Gastroesophageal sphincter (tissue), 4 donors: ENCODE data around the gene DDC. TPM values are rescaled to one million over a fixed set of nuclear protein-coding genes. Genes with fewer than 3 reads are reported as not detected.

ENCODE experiments used
- ATAC-seq: fragments of 150-250 bp; one replicate; pipeline ENCODE4 v1.9.1; 2016; ENCODE audit warnings: mild to moderate bottlenecking, moderate library complexity
- H3K27ac ChIP-seq, 4 donors: fragments of 200-600 bp; sonication (generic) in 3 of 4; 1 replicate in 3 of 4; 2 replicates in 1 of 4; pipeline ENCODE4 v1.5.1; 2016 to 2019
- H3K27me3 ChIP-seq: fragments of 200-600 bp; sonication (generic); one replicate; pipeline ENCODE4 v1.5.1; 2019
- H3K36me3 ChIP-seq, 2 donors: fragments of 200-600 bp; sonication (generic); one replicate each; pipeline ENCODE4 v1.5.1; 2019; ENCODE audit warnings: control low read depth in 1 of 2
- H3K4me1 ChIP-seq, 3 donors: fragments of 200-600 bp; sonication (generic); 1 replicate in 2 of 3; 2 replicates in 1 of 3; pipeline ENCODE4 v1.5.1; 2016 to 2019; ENCODE audit warnings: control low read depth in 2 of 3
- H3K4me3 ChIP-seq, 2 donors: fragments of 200-600 bp; sonication (generic); one replicate each; pipeline ENCODE4 v1.5.1; 2019; ENCODE audit warnings: mild to moderate bottlenecking in 1 of 2, moderate library complexity in 1 of 2
- H3K9me3 ChIP-seq, 3 donors: fragments of 200-600 bp; sonication (generic); one replicate each; pipeline ENCODE4 v1.5.1; 2017 to 2019; ENCODE audit warnings: control low read depth in 2 of 3
- EP300 ChIP-seq: sonication (generic); formaldehyde crosslinking; IDR thresholded peaks from one replicate; pipeline ENCODE4 v1.6.1; 2017; ENCODE audit warnings: antibody characterized with exemption, mild to moderate bottlenecking
- POLR2A ChIP-seq, 2 donors: fragments of 450-650 bp; IDR thresholded peaks; one replicate each; pipeline ENCODE4 v1.6.1; 2017; ENCODE audit warnings: antibody characterized with exemption in 2 of 2, mild to moderate bottlenecking in 2 of 2, moderate library complexity in 1 of 2
- POLR2AphosphoS5 ChIP-seq: sonication (generic); formaldehyde crosslinking; IDR thresholded peaks from one replicate; pipeline ENCODE4 v1.6.1; 2017; ENCODE audit warnings: antibody characterized with exemption
- WGBS, 2 donors: methylation state at CpG; one replicate each; pipeline ENCODE4 v1.1.5; 2018; ENCODE audit warnings: low coverage in 1 of 2; 5-methylcytosine and 5-hydroxymethylcytosine counted together
- total RNA-seq, 4 donors: library from RNA; depleted of rRNA; stranded (reverse); fragments of >200 nt; gene quantifications; one replicate each; pipeline ENCODE4 v1.1.0, GENCODE V29; 2016
- TF ChIP-seq, protein P1 (sequence below), 4 experiments: fragments of 200-600 bp in 2 of 4; fragments of 450-650 bp in 2 of 4; sonication (generic) in 1 of 4; IDR thresholded peaks; one replicate each; pipeline ENCODE4 v1.5.1; 2017 to 2019; ENCODE audit warnings: antibody characterized with exemption in 4 of 4, mild to moderate bottlenecking in 2 of 4, moderate library complexity in 2 of 4

DDC gene
- total RNA-seq, 4 donors from 2014 or later: not detected

DNA sequence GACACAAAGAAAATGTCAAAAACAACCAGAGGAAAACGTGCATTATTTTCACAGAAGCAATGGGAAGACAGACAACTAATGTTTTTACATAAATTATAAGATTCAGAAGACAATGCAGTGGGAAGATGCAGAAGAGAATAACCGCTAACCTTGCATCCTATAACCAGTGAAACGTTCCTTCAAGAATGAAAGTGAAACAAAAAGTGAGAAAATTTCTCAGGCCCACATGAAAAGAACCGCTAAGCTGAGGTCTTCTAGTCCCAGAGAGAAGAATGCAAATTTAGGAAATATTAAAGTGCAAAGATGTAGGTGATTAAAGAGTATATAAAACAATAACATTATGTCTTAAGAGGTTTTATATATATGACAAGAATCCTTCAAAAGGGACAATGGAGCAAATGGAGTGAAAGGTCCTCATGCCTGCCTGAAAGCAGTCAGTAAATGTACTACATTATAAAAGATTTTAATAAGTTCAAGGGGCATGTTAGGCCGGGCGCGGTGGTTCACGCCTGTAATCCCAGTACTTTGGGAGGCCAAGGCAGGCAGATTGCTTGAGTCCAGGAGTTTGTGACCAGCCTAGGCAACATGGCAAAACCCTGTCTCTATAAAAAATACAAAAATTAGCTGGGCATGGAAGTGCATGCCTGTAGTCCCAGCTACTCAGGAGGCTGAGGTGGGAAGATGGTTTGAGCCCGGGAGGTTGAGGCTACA is 43.1 kb upstream of the DDC start:
- Histone ChIP-seq H3K9me3 (no peaks in the 10 kb centered on the region), H3K27me3 (no peaks in the 10 kb centered on the region), H3K27ac (no peak overlapping the region), H3K4me1 (no peaks in the 10 kb centered on the region), H3K36me3 (peaks cover 0 to 87% of the 10 kb centered on the region in 2 donors), H3K4me3 (no peak overlapping the region)
- no peak for ATAC-seq
- TF ChIP-seq EP300: no peak
- no peak for TF ChIP-seq POLR2A (IDR thresholded peaks at IDR 0.05)
- 83 to 87% methylated on average over 8 to 9 of the region's 9 CpGs for WGBS, 2 donors

DNA sequence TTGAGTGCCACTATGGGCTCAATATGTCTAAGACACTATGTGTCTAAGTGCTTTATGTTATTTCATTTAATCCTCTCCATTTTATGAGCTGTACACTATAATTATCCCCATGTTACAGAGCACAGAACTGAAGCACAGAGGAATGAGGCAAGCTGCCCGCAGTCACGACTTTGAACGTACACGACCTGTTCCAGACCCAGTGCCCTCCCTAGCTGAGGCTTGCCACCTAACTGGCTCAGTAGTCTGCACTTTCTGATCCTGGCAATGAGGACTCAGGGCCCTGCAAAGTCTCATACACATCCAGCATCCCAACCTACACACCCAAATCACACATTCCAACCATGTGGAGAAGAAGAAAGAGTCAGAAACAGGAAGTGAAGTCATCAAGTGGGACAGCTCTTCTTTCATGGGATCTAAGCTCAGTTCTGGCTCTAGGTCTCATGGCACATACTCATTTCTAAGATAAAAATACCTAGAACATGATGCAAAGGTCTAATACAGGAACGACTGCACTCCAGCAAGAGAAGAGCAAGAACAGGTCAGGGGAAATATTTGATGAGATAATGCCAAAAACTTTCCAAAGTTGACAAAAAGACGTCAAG is 42.4 kb upstream of the DDC start:
- Histone ChIP-seq H3K36me3 (peaks cover 0 to 87% of the 10 kb centered on the region in 2 donors), H3K9me3 (no peaks in the 10 kb centered on the region), H3K4me3 (no peak overlapping the region), H3K27me3 (no peaks in the 10 kb centered on the region), H3K4me1 (no peaks in the 10 kb centered on the region), H3K27ac (no peak overlapping the region)
- no peak for ATAC-seq
- TF ChIP-seq POLR2AphosphoS5 (no peak), EP300 (no peak), POLR2A (IDR thresholded peaks at IDR 0.05) (no peak)
- TF ChIP-seq, protein P1, sequence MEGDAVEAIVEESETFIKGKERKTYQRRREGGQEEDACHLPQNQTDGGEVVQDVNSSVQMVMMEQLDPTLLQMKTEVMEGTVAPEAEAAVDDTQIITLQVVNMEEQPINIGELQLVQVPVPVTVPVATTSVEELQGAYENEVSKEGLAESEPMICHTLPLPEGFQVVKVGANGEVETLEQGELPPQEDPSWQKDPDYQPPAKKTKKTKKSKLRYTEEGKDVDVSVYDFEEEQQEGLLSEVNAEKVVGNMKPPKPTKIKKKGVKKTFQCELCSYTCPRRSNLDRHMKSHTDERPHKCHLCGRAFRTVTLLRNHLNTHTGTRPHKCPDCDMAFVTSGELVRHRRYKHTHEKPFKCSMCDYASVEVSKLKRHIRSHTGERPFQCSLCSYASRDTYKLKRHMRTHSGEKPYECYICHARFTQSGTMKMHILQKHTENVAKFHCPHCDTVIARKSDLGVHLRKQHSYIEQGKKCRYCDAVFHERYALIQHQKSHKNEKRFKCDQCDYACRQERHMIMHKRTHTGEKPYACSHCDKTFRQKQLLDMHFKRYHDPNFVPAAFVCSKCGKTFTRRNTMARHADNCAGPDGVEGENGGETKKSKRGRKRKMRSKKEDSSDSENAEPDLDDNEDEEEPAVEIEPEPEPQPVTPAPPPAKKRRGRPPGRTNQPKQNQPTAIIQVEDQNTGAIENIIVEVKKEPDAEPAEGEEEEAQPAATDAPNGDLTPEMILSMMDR (IDR thresholded peaks at IDR 0.05): no peak
- WGBS, 2 donors: 90% methylated on average over 6 of the region's 6 CpGs

DNA sequence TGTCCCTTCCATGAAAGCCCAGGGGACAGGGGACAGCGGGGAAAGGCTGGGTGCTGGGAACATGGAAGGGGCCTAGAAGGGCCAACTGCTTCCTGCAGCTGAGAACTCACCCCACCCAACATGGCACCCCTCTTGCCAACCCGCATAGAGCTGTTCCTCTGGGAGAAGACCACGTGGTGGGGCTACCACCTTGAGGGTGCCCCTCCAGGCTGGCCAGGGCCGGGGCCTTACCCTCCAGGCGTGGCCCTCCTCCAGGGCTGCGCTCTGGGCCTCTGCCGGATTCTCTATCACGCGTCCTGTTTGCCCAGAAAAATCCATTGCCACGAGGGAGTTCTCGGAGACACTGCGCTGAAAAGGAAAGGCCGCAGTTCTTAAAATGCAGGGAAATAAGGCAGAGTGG is 39.9 kb upstream of the DDC start:
- Histone ChIP-seq H3K27me3 (no peaks in the 10 kb centered on the region), H3K4me3 (no peak overlapping the region), H3K27ac (no peak overlapping the region), H3K36me3 (peaks cover 0 to 69% of the 10 kb centered on the region in 2 donors), H3K4me1 (no peaks in the 10 kb centered on the region), H3K9me3 (no peaks in the 10 kb centered on the region)
- 100% methylated on average over 1 to 3 of the region's 13 CpGs for WGBS, 2 donors
- ATAC-seq: no peak
- TF ChIP-seq EP300: no peak
- TF ChIP-seq POLR2AphosphoS5: no peak
- TF ChIP-seq, protein P1 (IDR thresholded peaks at IDR 0.05): no peak
- TF ChIP-seq POLR2A (IDR thresholded peaks at IDR 0.05): no peak

DNA sequence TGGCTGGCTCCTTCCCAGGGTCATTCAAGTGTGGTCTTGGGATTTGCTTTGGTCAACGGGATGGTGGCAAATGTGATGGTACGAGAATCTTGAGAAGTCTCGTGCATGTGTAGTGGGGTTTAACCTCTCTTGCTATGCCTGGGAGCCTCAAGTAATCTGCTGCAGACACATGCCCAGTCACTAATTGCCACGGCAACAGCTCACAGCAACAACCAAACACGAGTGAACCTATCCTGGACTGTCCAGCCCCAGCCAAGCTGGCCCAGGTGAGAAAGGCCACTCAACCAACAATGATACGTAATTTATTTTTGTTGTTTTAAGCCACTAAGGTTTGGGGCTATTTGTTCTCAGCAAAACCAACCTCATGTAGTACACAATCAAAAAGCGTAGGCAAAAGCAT is 38.1 kb upstream of the DDC start:
- WGBS, 2 donors: 73 to 100% methylated on average over 2 to 3 of the region's 7 CpGs

DNA sequence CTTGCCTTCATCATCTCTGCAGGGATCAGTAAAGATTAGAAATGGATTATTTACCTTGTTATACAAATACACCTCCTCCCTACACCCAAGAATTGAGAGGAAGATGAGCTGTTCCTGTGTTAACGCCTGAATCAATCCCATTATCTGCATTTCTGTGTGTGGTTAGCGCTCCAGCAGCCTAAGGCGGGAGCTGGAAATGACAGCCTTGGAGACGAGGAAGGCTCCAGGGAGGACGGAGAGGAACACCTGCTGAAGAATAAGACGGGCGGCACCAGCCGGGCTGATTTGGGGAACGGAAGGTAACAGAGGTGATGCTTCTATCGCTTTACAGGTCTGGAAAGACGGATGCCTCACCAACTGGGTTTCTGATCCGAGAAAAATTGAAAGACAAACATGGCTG is 34.2 kb upstream of the DDC start:
- TF ChIP-seq POLR2A (IDR thresholded peaks at IDR 0.05): no peak
- ATAC-seq: no peak
- Histone ChIP-seq H3K27me3 (no peaks in the 10 kb centered on the region), H3K4me1 (no peaks in the 10 kb centered on the region), H3K27ac (no peak overlapping the region), H3K4me3 (no peak overlapping the region), H3K36me3 (peaks cover 0 to 63% of the 10 kb centered on the region in 2 donors), H3K9me3 (no peaks in the 10 kb centered on the region)
- WGBS, 2 donors: 90 to 100% methylated on average over 1 to 7 of the region's 12 CpGs

More for the DNA sequence above, 38.1 kb upstream of the DDC start:
- Histone ChIP-seq H3K4me3 (no peak overlapping the region), H3K27me3 (no peaks in the 10 kb centered on the region), H3K36me3 (peaks cover 0 to 80% of the 10 kb centered on the region in 2 donors), H3K9me3 (no peaks in the 10 kb centered on the region), H3K4me1 (no peaks in the 10 kb centered on the region), H3K27ac (no peak overlapping the region)
- no peak for ATAC-seq
- TF ChIP-seq POLR2A (IDR thresholded peaks at IDR 0.05) (no peak), POLR2AphosphoS5 (no peak), EP300 (no peak)
- TF ChIP-seq, protein P1 (IDR thresholded peaks at IDR 0.05): no peak
